Measurements from ENCODE around the gene TRIM32. TPM values are rescaled to one million over a fixed set of nuclear protein-coding genes. Genes with fewer than 3 reads are reported as not detected.

Gene TRIM32
- total RNA-seq, 2 experiments from 2014 or later = 17.5 to 18.2 TPM

GRCh38 chr9:116700279-116700678 lies 13.2 kb downstream of the TRIM32 start:
- Mint-ChIP-seq H3K27ac (no peak overlapping the region), H3K9me3 (ENCODE audit: insufficient read depth) (no peaks in the 10 kb centered on the region), H3K4me1 (ENCODE audit: low read depth) (peaks cover 15% of the 10 kb centered on the region), H3K4me3 (no peak overlapping the region), H3K36me3 (ENCODE audit: low read depth) (peaks cover 65% of the 10 kb centered on the region), H3K27me3 (ENCODE audit: low read depth) (no peaks in the 10 kb centered on the region)
- DNase-seq = no peak
- no peak for ATAC-seq
- POLR2A ChIA-PET = interaction anchor here (0.6 kb wide), 1 partner anchor 9 kb away, joined by 3 read pairs; no protein-coding TSS in a partner anchor
- CTCF ChIA-PET = no interaction called here

GRCh38 chr9:116700882-116701865 lies 14.1 kb downstream of the TRIM32 start:
- peaks cover 62% of the 10 kb centered on the region for H3K36me3 Mint-ChIP-seq (ENCODE audit: low read depth)
- H3K4me3 Mint-ChIP-seq = no peak overlapping the region
- H3K4me1 Mint-ChIP-seq (ENCODE audit: low read depth) = peaks cover 15% of the 10 kb centered on the region
- ChIA-PET CTCF (no interaction called here), POLR2A (interaction anchor here (0.6 kb wide), 1 partner anchor 10 kb away, joined by 3 read pairs; no protein-coding TSS in a partner anchor)
- ATAC-seq (no peak), DNase-seq (no peak)
- H3K27me3 Mint-ChIP-seq (ENCODE audit: low read depth) = no peaks in the 10 kb centered on the region
- no peaks in the 10 kb centered on the region for H3K9me3 Mint-ChIP-seq (ENCODE audit: insufficient read depth)
- H3K27ac Mint-ChIP-seq = no peak overlapping the region

- Mint-ChIP-seq H3K9me3 (ENCODE audit: insufficient read depth) (no peaks in the 10 kb centered on the region), H3K27ac (no peak overlapping the region), H3K4me1 (ENCODE audit: low read depth) (peaks cover 15% of the 10 kb centered on the region), H3K36me3 (ENCODE audit: low read depth) (peaks cover 56% of the 10 kb centered on the region), H3K4me3 (no peak overlapping the region), H3K27me3 (ENCODE audit: low read depth) (no peaks in the 10 kb centered on the region)
- ChIA-PET CTCF (no interaction called here), POLR2A (no interaction called here)
- ATAC-seq (no peak), DNase-seq (no peak)
These were observed 15.0 kb downstream of the TRIM32 start for GRCh38 chr9:116701940-116702642.

GRCh38 chr9:116703634-116704033 lies 16.5 kb downstream of the TRIM32 start:
- Mint-ChIP-seq H3K4me1 (ENCODE audit: low read depth) (peaks cover 15% of the 10 kb centered on the region), H3K27ac (no peak overlapping the region), H3K4me3 (no peak overlapping the region), H3K27me3 (ENCODE audit: low read depth) (no peaks in the 10 kb centered on the region), H3K9me3 (ENCODE audit: insufficient read depth) (no peaks in the 10 kb centered on the region), H3K36me3 (ENCODE audit: low read depth) (peaks cover 42% of the 10 kb centered on the region)
- ChIA-PET CTCF (no interaction called here), POLR2A (no interaction called here)
- ATAC-seq (no peak), DNase-seq (no peak)

GRCh38 chr9:116704470-116704869 lies 17.4 kb downstream of the TRIM32 start:
- ChIA-PET CTCF (no interaction called here), POLR2A (no interaction called here)
- no peaks in the 10 kb centered on the region for H3K27me3 Mint-ChIP-seq (ENCODE audit: low read depth)
- H3K9me3 Mint-ChIP-seq (ENCODE audit: insufficient read depth) = no peaks in the 10 kb centered on the region
- DNase-seq (no peak), ATAC-seq (no peak)
- no peak overlapping the region for H3K27ac Mint-ChIP-seq
- peaks cover 33% of the 10 kb centered on the region for H3K36me3 Mint-ChIP-seq (ENCODE audit: low read depth)
- H3K4me3 Mint-ChIP-seq = no peak overlapping the region
- H3K4me1 Mint-ChIP-seq (ENCODE audit: low read depth) = peaks cover 15% of the 10 kb centered on the region

- POLR2A ChIA-PET = no interaction called here
- ATAC-seq (no peak), DNase-seq (no peak)
- Mint-ChIP-seq H3K4me1 (ENCODE audit: low read depth) (peaks cover 15% of the 10 kb centered on the region), H3K27me3 (ENCODE audit: low read depth) (no peaks in the 10 kb centered on the region), H3K27ac (no peak overlapping the region), H3K9me3 (ENCODE audit: insufficient read depth) (no peaks in the 10 kb centered on the region), H3K4me3 (no peak overlapping the region), H3K36me3 (ENCODE audit: low read depth) (peaks cover 23% of the 10 kb centered on the region)
- CTCF ChIA-PET = no interaction called here
These were observed 18.4 kb downstream of the TRIM32 start for GRCh38 chr9:116705531-116705930.

GRCh38 chr9:116706310-116707290 lies 19.5 kb downstream of the TRIM32 start:
- ChIA-PET POLR2A (no interaction called here), CTCF (no interaction called here)
- Mint-ChIP-seq H3K9me3 (ENCODE audit: insufficient read depth) (no peaks in the 10 kb centered on the region), H3K4me3 (no peak overlapping the region), H3K27me3 (ENCODE audit: low read depth) (no peaks in the 10 kb centered on the region), H3K36me3 (ENCODE audit: low read depth) (peaks cover 13% of the 10 kb centered on the region), H3K27ac (no peak overlapping the region), H3K4me1 (ENCODE audit: low read depth) (peaks cover 5% of the 10 kb centered on the region)
- ATAC-seq (no peak), DNase-seq (no peak)

GRCh38 chr9:116712781-116713180 lies 25.7 kb downstream of the TRIM32 start:
- Mint-ChIP-seq H3K27ac (no peak overlapping the region), H3K4me3 (no peak overlapping the region), H3K27me3 (ENCODE audit: low read depth) (no peaks in the 10 kb centered on the region), H3K9me3 (ENCODE audit: insufficient read depth) (no peaks in the 10 kb centered on the region), H3K4me1 (ENCODE audit: low read depth) (peaks cover 2% of the 10 kb centered on the region), H3K36me3 (ENCODE audit: low read depth) (no peaks in the 10 kb centered on the region)
- CTCF ChIA-PET = no interaction called here
- POLR2A ChIA-PET = no interaction called here
- DNase-seq (no peak), ATAC-seq (no peak)

- POLR2A ChIA-PET = no interaction called here
- no peak overlapping the region for H3K27ac Mint-ChIP-seq
- no peaks in the 10 kb centered on the region for H3K36me3 Mint-ChIP-seq (ENCODE audit: low read depth)
- no peak overlapping the region for H3K4me3 Mint-ChIP-seq
- no peaks in the 10 kb centered on the region for H3K9me3 Mint-ChIP-seq (ENCODE audit: insufficient read depth)
- no peaks in the 10 kb centered on the region for H3K27me3 Mint-ChIP-seq (ENCODE audit: low read depth)
- ATAC-seq (no peak), DNase-seq (no peak)
- CTCF ChIA-PET = no interaction called here
- H3K4me1 Mint-ChIP-seq (ENCODE audit: low read depth) = peaks cover 2% of the 10 kb centered on the region
These were observed 26.2 kb downstream of the TRIM32 start for GRCh38 chr9:116713271-116713670.

- Mint-ChIP-seq H3K27ac (no peak overlapping the region), H3K9me3 (ENCODE audit: insufficient read depth) (no peaks in the 10 kb centered on the region), H3K27me3 (ENCODE audit: low read depth) (no peaks in the 10 kb centered on the region), H3K4me3 (no peak overlapping the region), H3K36me3 (ENCODE audit: low read depth) (no peaks in the 10 kb centered on the region), H3K4me1 (ENCODE audit: low read depth) (peaks cover 2% of the 10 kb centered on the region)
- DNase-seq (no peak), ATAC-seq (no peak)
- CTCF ChIA-PET = no interaction called here
- POLR2A ChIA-PET = no interaction called here
These were observed 28.6 kb downstream of the TRIM32 start for GRCh38 chr9:116715751-116716150.

GRCh38 chr9:116716438-116716837 lies 29.3 kb downstream of the TRIM32 start:
- Mint-ChIP-seq H3K4me1 (ENCODE audit: low read depth) (peaks cover 2% of the 10 kb centered on the region), H3K4me3 (no peak overlapping the region), H3K27ac (no peak overlapping the region), H3K27me3 (ENCODE audit: low read depth) (no peaks in the 10 kb centered on the region), H3K9me3 (ENCODE audit: insufficient read depth) (no peaks in the 10 kb centered on the region), H3K36me3 (ENCODE audit: low read depth) (no peaks in the 10 kb centered on the region)
- ChIA-PET POLR2A (no interaction called here), CTCF (no interaction called here)
- ATAC-seq (no peak), DNase-seq (no peak)

Measured in activated CD8-positive, alpha-beta T cell treated with anti-CD3 and anti-CD28 coated beads, Interleukin-2, amount 10 ng/mL, durations not matched to agents 7 days and 5 days (primary cell).